PC-9 (cell line): ENCODE data around the gene BCDIN3D. TPM values are rescaled to one million over a fixed set of nuclear protein-coding genes. Genes with fewer than 3 reads are reported as not detected.

Source experiments
- BruUV-seq: library from RNA; stranded (reverse); fragments of 400-500 nt; replicated peaks from 2 replicates; lab custom pipeline; 2021; lab: Mats Ljungman, UMichigan
- CTCF ChIA-PET: fragments of 300-600 bp; sonication (Branson Sonifier 250); formaldehyde crosslinking; loops from one replicate; lab custom pipeline; 2022; ENCODE audit warnings: antibody characterized with exemption; lab: Charles Lee
- POLR2A ChIA-PET: fragments of 300-600 bp; sonication (Branson Sonifier 250); formaldehyde crosslinking; loops from one replicate; lab custom pipeline; 2022; ENCODE audit warnings: antibody characterized with exemption; ENCODE audit not compliant: unreplicated experiment; lab: Charles Lee
- DNase-seq, 2 experiments: peaks; one replicate each; pipeline versions ENCODE4 v3.0.0 to v3.0.0-alpha.2; 2015 to 2022; ENCODE audit warnings: mixed read lengths in 1 of 2
- H2AFZ ChIP-seq: fragments of 200-600 bp; sonication (generic); 2 replicates; pipeline ENCODE4 v1.8.1; 2017; ENCODE audit warnings: antibody characterized with exemption
- H3F3A ChIP-seq: fragments of 200-600 bp; sonication (generic); 2 replicates; pipeline ENCODE4 v1.8.1; 2017; ENCODE audit warnings: antibody characterized with exemption, mild to moderate bottlenecking, low read depth; ENCODE audit not compliant: insufficient read depth
- H3K27ac ChIP-seq: fragments of 200-600 bp; sonication (generic); 2 replicates; pipeline ENCODE4 v1.6.1; 2016; ENCODE audit warnings: mixed run types
- H3K27me3 ChIP-seq: fragments of 200-600 bp; sonication (generic); 2 replicates; pipeline ENCODE4 v1.6.1; 2016; ENCODE audit warnings: low read depth, mixed run types; ENCODE audit not compliant: insufficient read depth
- H3K36me3 ChIP-seq: fragments of 200-600 bp; sonication (generic); 2 replicates; pipeline ENCODE4 v1.6.1; 2016; ENCODE audit warnings: low read depth, mixed run types
- H3K4me1 ChIP-seq: fragments of 200-600 bp; sonication (generic); replicated peaks from 2 replicates; pipeline ENCODE4 v1.6.1; 2016; ENCODE audit warnings: mixed run types; ENCODE audit not compliant: insufficient read depth
- H3K4me2 ChIP-seq: fragments of 200-600 bp; sonication (generic); 2 replicates; pipeline ENCODE4 v1.6.1; 2017; ENCODE audit warnings: mixed run types
- H3K4me3 ChIP-seq: fragments of 200-600 bp; sonication (generic); 2 replicates; pipeline ENCODE4 v1.6.1; 2016; ENCODE audit warnings: mixed run types
- H3K79me2 ChIP-seq: fragments of 200-600 bp; sonication (generic); 2 replicates; pipeline ENCODE4 v1.6.1; 2017; ENCODE audit warnings: low read depth, mixed run types
- H3K9me2 ChIP-seq: fragments of 200-600 bp; sonication (generic); 2 replicates; pipeline ENCODE4 v1.8.1; 2017; ENCODE audit warnings: mild to moderate bottlenecking; ENCODE audit not compliant: insufficient read depth
- H3K9me3 ChIP-seq: fragments of 200-600 bp; sonication (generic); 2 replicates; pipeline ENCODE4 v1.8.1; 2016; ENCODE audit warnings: low read depth; ENCODE audit not compliant: insufficient read depth
- H4K20me1 ChIP-seq: fragments of 200-600 bp; sonication (generic); 2 replicates; pipeline ENCODE4 v1.8.1; 2017; ENCODE audit not compliant: insufficient read depth
- EZH2 ChIP-seq: fragments of 200-600 bp; sonication (generic); IDR thresholded peaks from 2 replicates; pipeline ENCODE4 v1.8.0; 2017; ENCODE audit warnings: antibody characterized with exemption, low read depth
- intact Hi-C: fragments of 100-400 bp; cut with micrococcal nuclease; formaldehyde crosslinking; loops from one replicate; pipeline ENCODE4 v1.10.0; 2022; ENCODE audit not compliant: unreplicated experiment
- total RNA-seq: library from RNA; stranded (reverse); gene quantifications from 2 replicates; pipeline ENCODE4 v1.2.3, GENCODE V29; 2021
- TF ChIP-seq, protein P1 (sequence below): fragments of 200-600 bp; sonication (generic); conservative IDR thresholded peaks from 2 replicates; pipeline ENCODE4 v1.6.1; 2017; ENCODE audit warnings: mixed run types, antibody characterized with exemption, mild to moderate bottlenecking, moderate library complexity

BCDIN3D gene
- total RNA-seq, 1 experiment from 2014 or later, result 4.7 TPM

GRCh38 chr12:49808686-49809380 is 34.1 kb downstream of the BCDIN3D start:
- no peak overlapping the region for H3K4me2 ChIP-seq

GRCh38 chr12:49807991-49808580 is 34.8 kb downstream of the BCDIN3D start:
- Histone ChIP-seq H3F3A (no peaks in the 10 kb centered on the region), H2AFZ (no peak overlapping the region), H4K20me1 (peaks cover 5% of the 10 kb centered on the region; the same call in 1 of the 2 replicates), H3K4me2 (no peak overlapping the region), H3K9me3 (no peaks in the 10 kb centered on the region), H3K27ac (no peak overlapping the region), H3K4me3 (no peak overlapping the region), H3K9me2 (no peaks in the 10 kb centered on the region), H3K4me1 (no peaks in the 10 kb centered on the region), H3K27me3 (no peaks in the 10 kb centered on the region), H3K36me3 (no peaks in the 10 kb centered on the region), H3K79me2 (no peaks in the 10 kb centered on the region)
- intact Hi-C loops, result no loop called here
- CTCF ChIA-PET, result no interaction called here
- no peak for TF ChIP-seq EZH2
- TF ChIP-seq, protein P1, sequence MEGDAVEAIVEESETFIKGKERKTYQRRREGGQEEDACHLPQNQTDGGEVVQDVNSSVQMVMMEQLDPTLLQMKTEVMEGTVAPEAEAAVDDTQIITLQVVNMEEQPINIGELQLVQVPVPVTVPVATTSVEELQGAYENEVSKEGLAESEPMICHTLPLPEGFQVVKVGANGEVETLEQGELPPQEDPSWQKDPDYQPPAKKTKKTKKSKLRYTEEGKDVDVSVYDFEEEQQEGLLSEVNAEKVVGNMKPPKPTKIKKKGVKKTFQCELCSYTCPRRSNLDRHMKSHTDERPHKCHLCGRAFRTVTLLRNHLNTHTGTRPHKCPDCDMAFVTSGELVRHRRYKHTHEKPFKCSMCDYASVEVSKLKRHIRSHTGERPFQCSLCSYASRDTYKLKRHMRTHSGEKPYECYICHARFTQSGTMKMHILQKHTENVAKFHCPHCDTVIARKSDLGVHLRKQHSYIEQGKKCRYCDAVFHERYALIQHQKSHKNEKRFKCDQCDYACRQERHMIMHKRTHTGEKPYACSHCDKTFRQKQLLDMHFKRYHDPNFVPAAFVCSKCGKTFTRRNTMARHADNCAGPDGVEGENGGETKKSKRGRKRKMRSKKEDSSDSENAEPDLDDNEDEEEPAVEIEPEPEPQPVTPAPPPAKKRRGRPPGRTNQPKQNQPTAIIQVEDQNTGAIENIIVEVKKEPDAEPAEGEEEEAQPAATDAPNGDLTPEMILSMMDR, result no peak
- POLR2A ChIA-PET, result interaction anchor here (0.6 kb wide), 1 partner anchor 427 kb away, joined by 26 read pairs; no protein-coding TSS in a partner anchor
- no peak for DNase-seq
- no TSS peak for BruUV-seq

More at GRCh38 chr12:49808686-49809380, 34.1 kb downstream of the BCDIN3D start:
- Histone ChIP-seq H3K9me3 (no peaks in the 10 kb centered on the region), H3K4me1 (no peaks in the 10 kb centered on the region), H3K36me3 (no peaks in the 10 kb centered on the region), H3F3A (no peaks in the 10 kb centered on the region), H3K4me3 (no peak overlapping the region), H3K27me3 (no peaks in the 10 kb centered on the region), H4K20me1 (peaks cover 5% of the 10 kb centered on the region; the same call in 1 of the 2 replicates), H2AFZ (no peak overlapping the region), H3K9me2 (no peaks in the 10 kb centered on the region), H3K27ac (no peak overlapping the region), H3K79me2 (no peaks in the 10 kb centered on the region)
- CTCF ChIA-PET, result interaction anchor here (0.6 kb wide), 1 partner anchor 24 kb away, joined by 3 read pairs; no protein-coding TSS in a partner anchor
- no TSS peak for BruUV-seq
- POLR2A ChIA-PET, result interaction anchor here (0.6 kb wide), 1 partner anchor 426 kb away, joined by 26 read pairs; no protein-coding TSS in a partner anchor
- DNase-seq, result no peak
- intact Hi-C loops, result no loop called here
- no peak for TF ChIP-seq EZH2
- TF ChIP-seq, protein P1, result no peak

DNA sequence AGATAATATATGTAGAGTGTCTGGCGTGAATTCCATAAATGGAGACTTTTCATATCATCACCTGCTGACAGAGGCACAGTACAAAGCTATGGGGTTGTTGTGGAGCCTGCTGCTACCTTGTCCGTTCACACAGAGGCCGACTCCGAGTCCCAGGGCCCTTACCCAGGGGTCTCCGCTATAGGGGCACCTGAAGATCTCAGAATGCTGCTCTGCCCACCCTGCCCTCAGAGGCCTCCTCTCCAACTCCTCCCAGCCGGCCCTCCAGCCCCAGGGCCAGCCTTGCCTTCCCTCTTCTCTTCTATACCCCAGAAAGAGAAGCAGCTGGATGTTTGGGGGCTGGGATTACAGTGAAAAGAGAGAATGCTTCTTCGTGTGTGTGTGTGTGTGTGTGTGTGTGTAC is 36.0 kb downstream of the BCDIN3D start:
- intact Hi-C loops, result no loop called here
- ChIA-PET CTCF (no interaction called here), POLR2A (no interaction called here)
- Histone ChIP-seq H3K4me3 (no peak overlapping the region), H3K9me2 (no peaks in the 10 kb centered on the region), H4K20me1 (peaks cover 5% of the 10 kb centered on the region; the same call in 1 of the 2 replicates), H3K79me2 (no peaks in the 10 kb centered on the region), H3K36me3 (no peaks in the 10 kb centered on the region), H3K27me3 (no peaks in the 10 kb centered on the region), H2AFZ (no peak overlapping the region), H3K9me3 (no peaks in the 10 kb centered on the region), H3K27ac (no peak overlapping the region), H3F3A (no peaks in the 10 kb centered on the region), H3K4me1 (no peaks in the 10 kb centered on the region), H3K4me2 (no peak overlapping the region)
- DNase-seq, result no peak
- TF ChIP-seq EZH2, result no peak
- BruUV-seq, result no TSS peak
